H1 (cell line): ENCODE data around the gene DNTT. TPM values are rescaled to one million over a fixed set of nuclear protein-coding genes. Genes with fewer than 3 reads are reported as not detected.

Experiments used
- CTCF ChIA-PET: fragments of 300-600 bp; sonication (Branson Sonifier 250); formaldehyde crosslinking; loops from one replicate; lab custom pipeline; 2021; ENCODE audit not compliant: partially characterized antibody; lab: Charles Lee
- POLR2A ChIA-PET: fragments of 300-600 bp; sonication (Branson Sonifier 250); formaldehyde crosslinking; loops from one replicate; lab custom pipeline; 2021; ENCODE audit warnings: inconsistent platforms; ENCODE audit not compliant: partially characterized antibody; lab: Charles Lee
- DNase-seq, 2 experiments: peaks; one replicate each; pipeline versions ENCODE4 v3.0.0 to v3.0.0-alpha.2; 2010 to 2022; ENCODE audit warnings: low spot score in 2 of 2, low read depth in 1 of 2, mixed read lengths in 1 of 2
- FAIRE-seq: peaks from 2 replicates; lab custom pipeline; 2011; peaks lifted over from hg19 to GRCh38; lab: Jason Lieb, UNC
- H2AFZ ChIP-seq: 2 replicates; pipeline ENCODE4 v1.8.1; 2012; ENCODE audit warnings: low read length, inconsistent platforms
- H2AK5ac ChIP-seq: 2 replicates; pipeline ENCODE4 v1.6.1; 2013; ENCODE audit warnings: low read depth, low read length
- H2BK120ac ChIP-seq: replicated peaks from 2 replicates; pipeline ENCODE3; 2013; ENCODE audit warnings: low read depth, low read length, inconsistent platforms
- H2BK12ac ChIP-seq: 2 replicates; pipeline ENCODE4 v1.6.1; 2013; ENCODE audit warnings: low read depth, low read length
- H2BK15ac ChIP-seq: 2 replicates; pipeline ENCODE4 v1.6.1; 2013; ENCODE audit warnings: low read length
- H2BK20ac ChIP-seq: 2 replicates; pipeline ENCODE4 v1.6.1; 2013; ENCODE audit warnings: low read length
- H2BK5ac ChIP-seq: 2 replicates; pipeline ENCODE4 v1.6.1; 2013; ENCODE audit warnings: low read depth, low read length
- H3K14ac ChIP-seq: 2 replicates; pipeline ENCODE4 v1.6.1; 2013; ENCODE audit warnings: inconsistent platforms; ENCODE audit not compliant: insufficient read length
- H3K18ac ChIP-seq: 2 replicates; pipeline ENCODE4 v1.6.1; 2013; ENCODE audit warnings: low read length; ENCODE audit errors: extremely low read depth
- H3K23ac ChIP-seq: 2 replicates; pipeline ENCODE4 v1.6.1; 2013; ENCODE audit warnings: inconsistent platforms; ENCODE audit not compliant: insufficient read length
- H3K23me2 ChIP-seq: 2 replicates; pipeline ENCODE4 v1.6.1; 2013; ENCODE audit warnings: low read depth, low read length
- H3K27ac ChIP-seq: 2 replicates; pipeline ENCODE4 v1.6.1; 2011; ENCODE audit warnings: low read depth, low read length, inconsistent platforms
- H3K27me3 ChIP-seq, 4 experiments: replicated peaks in 1 of 4; 1 replicate in 1 of 4; 2 replicates in 3 of 4; pipeline versions ENCODE4 v1.6.1 to v1.8.1; 2011 to 2013; ENCODE audit warnings: low read length in 3 of 4, mild to moderate bottlenecking in 3 of 4, inconsistent platforms in 2 of 4, mixed read lengths in 2 of 4, moderate library complexity in 1 of 4; ENCODE audit not compliant: control insufficient read depth in 3 of 4, insufficient read depth in 3 of 4; ENCODE audit errors: extremely low read depth in 1 of 4
- H3K36me3 ChIP-seq, 4 experiments: 2 replicates each; pipeline versions ENCODE4 v1.6.1 to v1.8.1; 2011 to 2013; ENCODE audit warnings: mild to moderate bottlenecking in 4 of 4, low read length in 3 of 4, moderate library complexity in 2 of 4, control low read depth in 1 of 4, inconsistent platforms in 1 of 4; ENCODE audit not compliant: insufficient read depth in 4 of 4, control insufficient read depth in 2 of 4
- H3K4ac ChIP-seq: replicated peaks from 2 replicates; pipeline ENCODE3; 2013; ENCODE audit warnings: low read length, low read depth, mixed read lengths, inconsistent platforms; ENCODE audit not compliant: insufficient read length
- H3K4me1 ChIP-seq, 4 experiments: replicated peaks in 1 of 4; 1 replicate in 1 of 4; 2 replicates in 3 of 4; pipeline versions ENCODE4 v1.6.1 to v1.8.1; 2011 to 2013; ENCODE audit warnings: low read length in 3 of 4, inconsistent platforms in 2 of 4, mixed read lengths in 1 of 4; ENCODE audit not compliant: insufficient read depth in 4 of 4, control insufficient read depth in 3 of 4
- H3K4me2 ChIP-seq, 2 experiments: 2 replicates each; pipeline versions ENCODE4 v1.6.1 to v1.8.1; 2011 to 2013; ENCODE audit warnings: low read depth in 2 of 2, low read length in 2 of 2, control low read depth in 1 of 2, inconsistent platforms in 1 of 2, mild to moderate bottlenecking in 1 of 2; ENCODE audit not compliant: insufficient read depth in 1 of 2
- H3K4me3 ChIP-seq, 4 experiments: fragments of 200-600, 300-600 bp in 1 of 4; sonication (generic), shearing (Covaris generic), sonication (Bioruptor Twin) in 1 of 4; 2 replicates each; pipeline versions ENCODE4 v1.5.1 to v1.8.1; 2011 to 2016; ENCODE audit warnings: low read length in 4 of 4, low read depth in 3 of 4, control low read depth in 2 of 4, inconsistent platforms in 2 of 4, mild to moderate bottlenecking in 2 of 4, mixed read lengths in 1 of 4, moderate library complexity in 1 of 4; ENCODE audit not compliant: insufficient read depth in 2 of 4; ENCODE audit errors: extremely low read depth in 1 of 4
- H3K56ac ChIP-seq: replicated peaks from 2 replicates; pipeline ENCODE3; 2013; ENCODE audit warnings: low read depth, mild to moderate bottlenecking, mixed read lengths, low read length, inconsistent platforms; ENCODE audit not compliant: insufficient read length
- H3K79me1 ChIP-seq: 2 replicates; pipeline ENCODE4 v1.6.1; 2013; ENCODE audit warnings: low read depth, low read length, control low read depth
- H3K79me2 ChIP-seq, 2 experiments: 2 replicates each; pipeline versions ENCODE4 v1.6.1 to v1.8.1; 2012 to 2013; ENCODE audit warnings: low read length in 2 of 2, mild to moderate bottlenecking in 2 of 2, inconsistent platforms in 1 of 2; ENCODE audit not compliant: insufficient read depth in 2 of 2, control insufficient read depth in 1 of 2
- H3K9ac ChIP-seq, 4 experiments: replicated peaks in 1 of 4; 1 replicate in 1 of 4; 2 replicates in 3 of 4; pipeline versions ENCODE4 v1.6.1 to v1.8.1; 2011 to 2013; ENCODE audit warnings: low read depth in 3 of 4, low read length in 3 of 4, control low read depth in 2 of 4, mild to moderate bottlenecking in 2 of 4, moderate library complexity in 2 of 4, inconsistent platforms in 1 of 4; ENCODE audit errors: extremely low read depth in 1 of 4
- H3K9me3 ChIP-seq, 2 experiments: 2 replicates each; pipeline versions ENCODE4 v1.6.1 to v1.8.1; 2012 to 2013; ENCODE audit warnings: mild to moderate bottlenecking in 2 of 2, moderate library complexity in 2 of 2, control low read depth in 1 of 2, inconsistent platforms in 1 of 2, low read depth in 1 of 2, low read length in 1 of 2, mixed read lengths in 1 of 2; ENCODE audit not compliant: insufficient read depth in 2 of 2
- H4K20me1 ChIP-seq, 2 experiments: replicated peaks in 1 of 2; 2 replicates each; pipeline versions ENCODE3 to v1.8.1; 2011 to 2013; ENCODE audit warnings: inconsistent platforms in 2 of 2, low read length in 2 of 2, mild to moderate bottlenecking in 1 of 2; ENCODE audit not compliant: insufficient read depth in 2 of 2, control insufficient read depth in 1 of 2
- H4K5ac ChIP-seq: 2 replicates; pipeline ENCODE4 v1.6.1; 2013; ENCODE audit warnings: low read length, low read depth, mixed read lengths, inconsistent platforms; ENCODE audit not compliant: insufficient read length
- H4K8ac ChIP-seq: 2 replicates; pipeline ENCODE4 v1.8.0; 2013; ENCODE audit warnings: mild to moderate bottlenecking, moderate library complexity, low read length, inconsistent platforms; ENCODE audit not compliant: insufficient read depth; ENCODE audit errors: extremely low read depth
- H4K91ac ChIP-seq: replicated peaks from 2 replicates; pipeline ENCODE3; 2013; ENCODE audit warnings: low read length, mixed read lengths, inconsistent platforms; ENCODE audit not compliant: insufficient read length
- ASH2L ChIP-seq: fragments of 200-600, 300-600 bp; sonication (generic); IDR thresholded peaks from one replicate; pipeline ENCODE4 v1.7.1; 2017; ENCODE audit warnings: low read length
- CHD2 ChIP-seq: IDR thresholded peaks from 2 replicates; pipeline ENCODE4 v1.6.1; 2012; ENCODE audit warnings: low read length, improper control_type of control experiment
- E2F6 ChIP-seq: IDR thresholded peaks from 2 replicates; pipeline ENCODE4 v1.6.1; 2012; ENCODE audit warnings: inconsistent platforms
- JUND ChIP-seq: IDR thresholded peaks from 2 replicates; pipeline ENCODE4 v1.6.1; 2011; ENCODE audit warnings: mild to moderate bottlenecking, improper control_type of control experiment, low read length
- KDM4A ChIP-seq: IDR thresholded peaks from one replicate; pipeline ENCODE4 v1.7.1; 2012; ENCODE audit warnings: low read depth, mild to moderate bottlenecking, moderate library complexity, low read length, inconsistent platforms; ENCODE audit not compliant: severe bottlenecking
- NRF1 ChIP-seq: IDR thresholded peaks from 2 replicates; pipeline ENCODE4 v1.6.1; 2011; ENCODE audit warnings: mild to moderate bottlenecking, low read depth, low read length, improper control_type of control experiment
- RAD21 ChIP-seq, 2 experiments: IDR thresholded peaks in 1 of 2; conservative IDR thresholded peaks in 1 of 2; 2 replicates each; pipeline ENCODE4 v1.6.1; 2011; ENCODE audit warnings: low read depth in 2 of 2, low read length in 2 of 2, improper control_type of control experiment in 1 of 2, inconsistent platforms in 1 of 2, mild to moderate bottlenecking in 1 of 2, moderate library complexity in 1 of 2
- SAP30 ChIP-seq: fragments of 300-600 bp; sonication (generic); IDR thresholded peaks from 2 replicates; pipeline ENCODE4 v1.7.1; 2012; ENCODE audit warnings: low read length, moderate library complexity, mild to moderate bottlenecking, inconsistent platforms; ENCODE audit not compliant: insufficient read depth, insufficient replicate concordance
- SRF ChIP-seq: IDR thresholded peaks from 2 replicates; pipeline ENCODE4 v1.6.1; 2011; ENCODE audit warnings: mild to moderate bottlenecking, low read depth, low read length, moderate library complexity
- TAF7 ChIP-seq: optimal IDR thresholded peaks from 2 replicates; pipeline ENCODE3; 2011; ENCODE audit warnings: low read depth, mild to moderate bottlenecking, inconsistent platforms, low read length, moderate library complexity, borderline replicate concordance
- TEAD4 ChIP-seq: IDR thresholded peaks from 2 replicates; pipeline ENCODE4 v1.6.1; 2012; ENCODE audit warnings: low read depth, low read length, inconsistent platforms, mixed read lengths
- WGBS, 2 experiments: shearing (Covaris generic) in 1 of 2; methylation state at CpG; one replicate each; pipeline versions ENCODE4 v1.1.6 to v1.1.7; 2013 to 2015; ENCODE audit warnings: low lambda C conversion rate in 2 of 2, mixed read lengths in 2 of 2, inconsistent platforms in 1 of 2, low coverage in 1 of 2, missing lambda C conversion rate in 1 of 2; ENCODE audit not compliant: insufficient replicate concordance in 2 of 2, insufficient coverage in 1 of 2, insufficient read length in 1 of 2; ENCODE audit errors: extremely low coverage in 1 of 2, missing lambda C conversion rate in 1 of 2; 5-methylcytosine and 5-hydroxymethylcytosine counted together
- polyA plus RNA-seq, 7 experiments: library from polyadenylated mRNA; depleted of rRNA in 3 of 7; stranded (reverse) in 5 of 7; unstranded in 2 of 7; fragments of >200 nt in 5 of 7; fragments of 200-250 nt in 2 of 7; gene quantifications; 1 replicate in 5 of 7; 2 replicates in 1 of 7; 4 replicates in 1 of 7; pipeline versions ENCODE4 v1.2.1 to v1.2.3, GENCODE V29; 2011 to 2013; ENCODE audit warnings: missing spikeins in 2 of 7, mixed read lengths in 2 of 7
- total RNA-seq: library from RNA; stranded (reverse); fragmentation: NEBNext Ultra II Directional; extraction: Animal tissue kit (Norgen Biotek cat#: 25700); gene quantifications from 2 replicates; pipeline ENCODE4 v1.2.1, GENCODE V29; 2021

Gene DNTT
- total and polyA plus RNA-seq, 2 of the 8 experiments (the other 6 are each of a cell fraction or from before 2014, with no cell fraction given): not detected

DNA sequence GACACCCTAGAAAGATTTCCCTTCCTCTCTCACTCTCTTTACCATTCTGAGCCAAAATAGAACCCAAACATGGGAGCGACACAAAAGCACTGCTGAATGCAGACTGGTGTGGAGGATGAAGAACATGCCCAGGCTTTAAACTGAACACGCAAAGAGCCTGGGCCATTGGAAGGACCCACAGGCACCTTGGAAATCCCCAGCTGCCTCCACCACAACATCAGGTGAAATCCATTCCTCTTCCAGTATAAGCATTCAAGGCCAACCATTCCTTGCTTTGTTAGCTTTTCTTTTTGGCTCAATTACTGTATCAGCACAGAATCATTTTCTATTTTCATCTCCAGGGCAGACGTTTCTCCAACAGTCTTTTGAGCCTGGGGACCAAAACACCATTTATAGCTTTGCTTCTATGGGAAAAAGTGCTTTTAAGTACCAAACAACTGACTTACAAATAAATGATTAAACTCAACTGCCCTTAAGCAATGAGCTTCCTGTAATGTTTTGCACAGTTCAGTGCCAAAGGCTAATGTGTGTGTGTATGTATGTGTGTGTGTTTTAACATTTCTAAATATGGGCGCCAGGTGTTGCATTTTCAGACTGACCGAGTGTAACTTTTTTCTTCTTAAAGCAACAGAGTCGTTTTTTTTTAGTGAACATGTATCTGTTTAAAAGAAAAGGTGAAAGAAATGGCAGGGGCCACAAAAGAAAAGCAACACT lies 16.7 kb upstream of the DNTT start:
- CTCF ChIA-PET: interaction anchor here (0.7 to 4.9 kb wide), 10 partner anchors 15 to 271 kb away, joined by 3 to 38 read pairs (median 3); no protein-coding TSS in a partner anchor
- Histone ChIP-seq H4K8ac (no peak overlapping the region), H3K9ac (no peak overlapping the region), H2BK15ac (0 out of 2 replicates have a peak overlapping the region, but pooled peaks have one; percentile 13), H2BK120ac (no peak overlapping the region), H2BK12ac (no peak overlapping the region), H4K91ac (no peak overlapping the region), H3K14ac (no peak overlapping the region), H3K23ac (no peak overlapping the region), H4K20me1 (no peaks in the 10 kb centered on the region), H3K79me1 (no peaks in the 10 kb centered on the region), H2BK20ac (no peak overlapping the region), H3K9me3 (no peaks in the 10 kb centered on the region), H2AFZ (peak overlapping the region; percentile 55; the same call in 1 of the 2 replicates), H3K4me2 (no peak overlapping the region), H3K27ac (no peak overlapping the region), H2BK5ac (no peak overlapping the region), H3K4me3 (no peak overlapping the region), H3K18ac (no peak overlapping the region), H4K5ac (no peak overlapping the region), H3K56ac (no peak overlapping the region), H3K36me3 (no peaks in the 10 kb centered on the region), H3K23me2 (no peaks in the 10 kb centered on the region), H3K79me2 (no peaks in the 10 kb centered on the region), H3K27me3 (peaks cover 0 to 2% (median 0%) of the 10 kb centered on the region in 4 experiments; a peak in 1 of 7 replicates), H3K4ac (no peak overlapping the region), H3K4me1 (peaks cover 0 to 3% (median 0%) of the 10 kb centered on the region in 4 experiments; a peak in 2 of 7 replicates), H2AK5ac (no peak overlapping the region)
- POLR2A ChIA-PET: interaction anchor here (1.2 kb wide), 1 partner anchor 22 kb away, joined by 3 read pairs; no protein-coding TSS in a partner anchor
- DNase-seq (no peak), FAIRE-seq (peak; percentile 19)
- WGBS, 2 experiments: 78% methylated on average over 6 of the region's 6 CpGs; no CpG with 5 or more reads in 1 of the 2 experiments
- no peak for TF ChIP-seq TAF7
- no peak for TF ChIP-seq NRF1
- TF ChIP-seq RAD21 (IDR thresholded peaks at IDR 0.05 in 1 of 2, conservative IDR thresholded peaks at IDR 0.05 in 1 of 2; ENCODE audit: low read depth in 2 of 2, low read length in 2 of 2): no peak
- TF ChIP-seq CHD2: no peak
- TF ChIP-seq E2F6: no peak
- TF ChIP-seq SRF: no peak
- no peak for TF ChIP-seq SAP30
- TF ChIP-seq KDM4A: no peak
- TF ChIP-seq JUND: no peak
- TF ChIP-seq TEAD4: no peak
- no peak for TF ChIP-seq ASH2L
